SU-DHL-6 (cell line): ENCODE measurements around the gene POLR3B.

ENCODE experiments used
- H2AFZ ChIP-seq: fragments of 200-600 bp; sonication (generic); 2 replicates; pipeline ENCODE4 v1.6.1; 2014; ENCODE audit warnings: low read depth, mild to moderate bottlenecking, moderate library complexity, mixed read lengths, antibody characterized with exemption, low read length; ENCODE audit not compliant: severe bottlenecking
- H3F3A ChIP-seq: fragments of 200-600 bp; shearing (Covaris generic); 2 replicates; pipeline ENCODE4 v1.6.0; 2016; ENCODE audit warnings: antibody characterized with exemption, mild to moderate bottlenecking; ENCODE audit not compliant: insufficient read depth
- H3K27ac ChIP-seq: fragments of 200-600 bp; sonication (generic); 2 replicates; pipeline ENCODE4 v1.5.1; 2016; ENCODE audit warnings: low read depth, mild to moderate bottlenecking, low read length, moderate library complexity, mixed read lengths
- H3K27me3 ChIP-seq: fragments of 200-600 bp; sonication (generic), shearing (Covaris generic); 2 replicates; pipeline ENCODE4 v1.6.0; 2014; ENCODE audit warnings: mild to moderate bottlenecking, low read length
- H3K36me3 ChIP-seq: fragments of 200-600 bp; sonication (generic); 2 replicates; pipeline ENCODE4 v1.6.1; 2014; ENCODE audit warnings: mild to moderate bottlenecking, low read length, mixed read lengths
- H3K4me2 ChIP-seq: fragments of 300-600, 200-600 bp; shearing (Covaris generic), sonication (generic); 2 replicates; pipeline ENCODE4 v1.6.0; 2014; ENCODE audit warnings: low read length, low read depth, mild to moderate bottlenecking; ENCODE audit not compliant: poor library complexity, severe bottlenecking
- H3K4me3 ChIP-seq: fragments of 200-600 bp; sonication (generic); 2 replicates; pipeline ENCODE4 v1.5.1; 2014; ENCODE audit warnings: antibody characterized with exemption, low read length, mild to moderate bottlenecking, mixed read lengths; ENCODE audit not compliant: insufficient read depth, poor library complexity, severe bottlenecking
- H3K79me2 ChIP-seq: fragments of 200-600 bp; sonication (generic); 2 replicates; pipeline ENCODE4 v1.6.1; 2014; ENCODE audit warnings: mild to moderate bottlenecking, low read length, moderate library complexity; ENCODE audit not compliant: insufficient read depth
- H3K9ac ChIP-seq: fragments of 200-600 bp; sonication (generic); 2 replicates; pipeline ENCODE4 v1.7.0; 2014; ENCODE audit warnings: mild to moderate bottlenecking, low read length
- H3K9me2 ChIP-seq: fragments of 200-600 bp; sonication (generic); replicated peaks from 2 replicates; pipeline ENCODE4 v1.6.1; 2014; ENCODE audit warnings: low read length; ENCODE audit not compliant: insufficient read depth
- H3K9me3 ChIP-seq: fragments of 200-600 bp; sonication (generic); 2 replicates; pipeline ENCODE4 v1.6.1; 2014; ENCODE audit warnings: low read length, mixed read lengths; ENCODE audit not compliant: insufficient read depth
- H4K20me1 ChIP-seq: fragments of 200-600 bp; sonication (generic); 2 replicates; pipeline ENCODE4 v1.6.1; 2014; ENCODE audit warnings: low read depth, mild to moderate bottlenecking, antibody characterized with exemption, low read length, moderate library complexity, mixed read lengths
- CTCF ChIP-seq: fragments of 200-600 bp; sonication (generic); IDR thresholded peaks from one replicate; pipeline ENCODE4 v1.5.1; 2017; ENCODE audit warnings: antibody characterized with exemption, mild to moderate bottlenecking, low read length, moderate library complexity; ENCODE audit not compliant: insufficient read depth, poor library complexity, severe bottlenecking
- EZH2phosphoT487 ChIP-seq: fragments of 200-600 bp; sonication (generic), shearing (Covaris generic); conservative IDR thresholded peaks from 2 replicates; pipeline ENCODE4 v1.6.1; 2018; ENCODE audit warnings: mild to moderate bottlenecking, antibody characterized with exemption, low read length, moderate library complexity, mixed read lengths

The POLR3B gene

GRCh38 chr12:106425061-106425702, 67.6 kb downstream of the POLR3B start:
- H3K9me2 ChIP-seq, result no peaks in the 10 kb centered on the region
- no peak overlapping the region for H3K27ac ChIP-seq
- peaks cover 4% of the 10 kb centered on the region; the same call in 1 of the 2 replicates for H3K36me3 ChIP-seq
- H3K4me2 ChIP-seq, result no peak overlapping the region
- H3K4me3 ChIP-seq, result no peak overlapping the region
- no peaks in the 10 kb centered on the region for H3K27me3 ChIP-seq
- H3K9ac ChIP-seq, result no peak overlapping the region
- no peak for TF ChIP-seq CTCF
- TF ChIP-seq EZH2phosphoT487, result no peak
- no peaks in the 10 kb centered on the region for H3K79me2 ChIP-seq
- H4K20me1 ChIP-seq, result no peaks in the 10 kb centered on the region
- H2AFZ ChIP-seq, result no peak overlapping the region
- no peaks in the 10 kb centered on the region for H3K9me3 ChIP-seq
- H3F3A ChIP-seq, result no peaks in the 10 kb centered on the region

GRCh38 chr12:106427917-106428316, 70.4 kb downstream of the POLR3B start:
- Histone ChIP-seq H3F3A (no peaks in the 10 kb centered on the region), H3K9me2 (no peaks in the 10 kb centered on the region), H3K4me2 (no peak overlapping the region), H3K36me3 (no peaks in the 10 kb centered on the region; the same call in 1 of the 2 replicates), H3K27me3 (no peaks in the 10 kb centered on the region), H3K9me3 (no peaks in the 10 kb centered on the region), H4K20me1 (no peaks in the 10 kb centered on the region), H3K27ac (no peak overlapping the region), H3K9ac (no peak overlapping the region), H2AFZ (no peak overlapping the region), H3K4me3 (no peak overlapping the region), H3K79me2 (no peaks in the 10 kb centered on the region)
- TF ChIP-seq CTCF, result no peak
- TF ChIP-seq EZH2phosphoT487, result no peak

GRCh38 chr12:106428384-106428783, 70.8 kb downstream of the POLR3B start:
- Histone ChIP-seq H3K27me3 (no peaks in the 10 kb centered on the region), H3K36me3 (no peaks in the 10 kb centered on the region; the same call in 1 of the 2 replicates), H3K9ac (no peak overlapping the region), H3K4me3 (no peak overlapping the region), H3K79me2 (no peaks in the 10 kb centered on the region), H3F3A (no peaks in the 10 kb centered on the region), H3K27ac (no peak overlapping the region), H3K9me2 (no peaks in the 10 kb centered on the region), H3K9me3 (no peaks in the 10 kb centered on the region), H2AFZ (no peak overlapping the region), H4K20me1 (no peaks in the 10 kb centered on the region), H3K4me2 (no peak overlapping the region)
- no peak for TF ChIP-seq CTCF
- TF ChIP-seq EZH2phosphoT487, result no peak
